TTC549 (cell line): ENCODE results near the gene CTBP2.

Experiments
- FAIRE-seq: peaks from 2 replicates; lab custom pipeline; 2012; peaks lifted over from hg19 to GRCh38; lab: Jason Lieb, UNC

Gene CTBP2

DNA sequence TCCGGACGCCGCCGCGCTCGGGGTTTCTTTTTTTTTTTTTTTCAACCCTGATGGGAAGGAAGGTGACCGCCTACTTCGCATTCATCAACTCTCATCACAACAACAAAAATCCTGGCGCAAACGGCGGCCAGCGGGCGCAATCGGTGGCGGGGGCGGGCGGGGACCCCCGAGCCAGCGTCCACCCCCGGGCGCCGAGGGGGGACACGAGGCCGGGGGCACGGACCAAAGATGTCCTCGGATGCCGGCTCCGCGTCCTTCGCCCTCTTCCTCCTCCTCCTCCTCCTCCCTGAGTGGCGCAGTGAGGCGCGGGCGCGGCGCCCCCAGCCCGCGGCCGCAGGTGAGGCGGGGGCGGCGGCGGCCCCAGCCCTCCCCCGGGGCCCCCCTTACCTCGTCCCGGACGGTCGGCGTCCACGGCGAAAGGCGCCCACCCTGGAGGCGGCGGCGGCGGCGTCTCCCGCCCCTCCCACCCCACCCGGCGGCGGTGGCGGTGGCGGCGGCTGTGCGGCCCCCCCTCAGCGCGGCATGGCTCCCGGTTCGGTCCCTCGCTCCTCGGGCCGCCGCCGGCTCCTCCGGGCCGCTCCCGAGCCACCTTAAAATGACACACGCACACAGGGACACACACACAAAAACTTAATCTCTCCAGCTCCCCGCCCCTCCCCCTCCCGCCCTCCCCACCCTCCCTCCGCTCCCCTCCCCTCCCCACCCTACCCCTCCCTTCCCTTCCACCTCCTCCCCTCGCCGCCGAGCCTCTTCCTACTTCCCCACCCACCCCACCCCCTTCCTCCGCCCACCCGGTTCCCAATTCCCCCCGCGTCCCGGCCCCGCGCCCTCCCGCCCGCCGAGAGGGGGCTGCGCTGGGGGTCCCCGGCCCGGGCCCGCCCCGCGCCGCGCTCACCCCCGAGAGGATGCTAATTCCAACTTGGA is at the start of gene CTBP2:
TSS of gene CTBP2 (minus strand) at position 632 of the 924 bp plus-strand sequence.
- FAIRE-seq: no peak

DNA sequence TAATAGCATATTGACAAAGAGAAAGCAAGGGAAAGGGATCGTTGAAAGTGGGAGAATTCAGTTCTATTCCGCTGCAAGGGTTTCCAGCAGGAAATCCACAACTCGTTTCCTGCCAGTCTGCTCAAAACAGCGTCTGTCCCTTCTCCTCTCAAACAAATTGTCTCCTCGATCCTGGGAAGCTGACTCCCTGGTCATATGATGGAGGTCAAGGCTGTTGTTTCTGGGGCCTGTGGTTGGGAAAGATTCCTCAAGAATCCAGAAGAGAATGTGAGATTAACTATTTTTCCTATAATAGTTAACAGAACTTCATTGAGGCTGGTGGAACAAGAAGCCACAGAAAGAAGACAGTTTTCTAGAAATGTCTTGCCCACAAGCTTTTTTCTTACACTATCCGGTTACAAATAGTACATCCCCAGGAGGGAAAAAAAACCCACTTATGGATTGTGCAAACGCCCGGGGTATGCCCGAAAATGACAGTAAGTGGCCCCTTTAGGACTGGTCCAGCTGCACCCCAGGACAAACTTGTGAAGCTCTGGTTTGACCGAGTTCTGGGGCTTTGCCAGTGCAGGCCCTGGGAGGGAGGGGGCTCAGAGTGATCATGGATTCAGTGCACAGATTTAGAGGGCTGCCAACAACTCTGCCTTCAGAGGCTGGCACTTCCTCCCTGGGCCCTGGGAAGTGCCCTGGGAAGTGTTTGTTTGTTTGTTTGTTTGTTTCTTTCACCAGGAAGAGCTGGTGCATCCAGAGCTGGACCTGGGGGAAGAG is 49.4 kb upstream of the CTBP2 start:
- no peak for FAIRE-seq

DNA sequence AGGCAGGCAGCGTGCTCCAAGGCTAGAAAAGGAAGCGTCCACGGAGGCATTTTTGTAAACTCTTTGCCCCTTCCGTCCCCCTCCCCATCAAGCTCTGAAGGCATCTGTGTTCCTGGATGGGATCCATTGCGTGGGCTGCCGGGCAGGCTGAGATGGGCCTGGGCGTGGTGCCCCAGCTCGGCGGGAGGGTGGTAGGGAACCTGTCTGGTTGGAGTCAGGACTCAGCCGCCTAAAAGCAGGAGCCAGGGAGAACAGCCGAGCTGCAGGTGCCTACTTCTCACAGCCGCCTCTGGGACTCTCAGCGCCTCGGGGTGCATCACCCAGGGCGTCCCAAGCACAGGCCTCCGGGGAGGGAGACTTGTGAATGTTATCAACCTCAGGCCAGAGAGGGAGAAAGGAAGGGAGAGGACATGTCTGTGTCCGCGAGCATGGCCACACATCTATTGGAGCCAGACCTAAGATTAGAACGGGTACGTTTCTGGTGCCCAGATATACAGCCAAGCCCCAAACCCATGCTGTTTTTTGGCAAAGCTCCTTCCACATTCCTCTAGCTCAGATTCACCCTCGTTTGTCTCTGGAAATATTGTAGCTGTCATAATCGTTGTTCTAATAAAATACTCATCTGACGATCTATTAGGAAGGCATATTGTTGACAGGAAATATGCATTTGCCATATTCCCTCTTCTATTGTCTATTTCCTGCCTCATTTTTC is 48.6 kb upstream of the CTBP2 start:
- FAIRE-seq: no peak

DNA sequence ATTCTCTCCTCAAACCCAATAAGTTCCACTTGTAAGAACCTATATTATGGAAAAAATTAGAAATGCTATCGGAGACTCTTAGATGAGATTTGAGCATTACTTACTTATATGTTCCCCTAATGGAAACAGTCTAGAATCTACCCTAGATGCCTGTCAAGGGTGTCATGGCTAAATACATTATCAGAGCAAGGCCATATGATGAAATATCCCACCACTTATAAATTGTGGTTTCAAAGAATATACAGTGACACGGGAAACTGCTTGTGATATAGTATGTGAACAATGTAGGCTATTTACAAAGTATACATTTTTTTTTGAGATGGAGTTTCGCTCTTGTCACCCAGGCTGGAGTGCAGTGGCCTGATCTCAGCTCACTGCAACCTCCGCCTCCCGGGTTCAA is 46.3 kb upstream of the CTBP2 start:
- no peak for FAIRE-seq

DNA sequence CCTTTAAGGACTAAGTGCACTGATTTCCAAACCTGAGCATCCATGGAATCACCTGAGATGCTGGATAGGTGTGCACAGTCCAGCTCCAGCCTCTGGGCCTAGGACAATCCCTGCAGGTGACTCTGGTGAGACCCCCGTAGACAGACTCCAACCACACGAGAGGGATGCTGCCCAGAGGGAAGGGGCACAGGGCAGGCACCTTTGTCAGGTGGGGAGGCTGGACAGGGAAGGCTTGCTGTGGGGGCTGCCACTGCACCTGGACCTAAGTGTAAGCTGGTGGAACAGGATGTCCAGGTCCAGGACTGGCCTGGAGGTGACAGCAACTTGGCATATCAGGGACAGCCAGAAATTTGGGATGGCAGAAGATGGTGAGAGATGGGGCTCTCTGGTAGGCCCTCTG is 45.1 kb upstream of the CTBP2 start:
- no peak for FAIRE-seq

DNA sequence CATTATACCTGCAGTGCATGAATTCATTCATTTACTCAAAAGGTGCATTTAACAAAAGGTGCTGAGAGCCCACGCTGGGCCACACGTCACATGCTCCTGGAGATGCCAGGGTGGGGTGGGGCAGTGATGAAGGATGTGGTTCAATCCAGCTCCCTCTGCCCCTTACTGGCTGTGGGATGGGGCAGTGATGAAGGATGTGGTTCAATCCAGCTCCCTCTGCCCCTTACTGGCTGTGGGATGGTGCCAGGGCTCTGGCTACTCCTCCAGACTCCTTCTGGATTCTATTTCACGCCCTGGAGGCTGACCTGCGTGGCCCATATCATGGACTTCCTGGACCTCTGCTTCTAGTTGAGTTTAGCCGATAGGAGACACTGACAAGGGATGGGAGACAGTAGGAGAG is 44.0 kb upstream of the CTBP2 start:
- no peak for FAIRE-seq

DNA sequence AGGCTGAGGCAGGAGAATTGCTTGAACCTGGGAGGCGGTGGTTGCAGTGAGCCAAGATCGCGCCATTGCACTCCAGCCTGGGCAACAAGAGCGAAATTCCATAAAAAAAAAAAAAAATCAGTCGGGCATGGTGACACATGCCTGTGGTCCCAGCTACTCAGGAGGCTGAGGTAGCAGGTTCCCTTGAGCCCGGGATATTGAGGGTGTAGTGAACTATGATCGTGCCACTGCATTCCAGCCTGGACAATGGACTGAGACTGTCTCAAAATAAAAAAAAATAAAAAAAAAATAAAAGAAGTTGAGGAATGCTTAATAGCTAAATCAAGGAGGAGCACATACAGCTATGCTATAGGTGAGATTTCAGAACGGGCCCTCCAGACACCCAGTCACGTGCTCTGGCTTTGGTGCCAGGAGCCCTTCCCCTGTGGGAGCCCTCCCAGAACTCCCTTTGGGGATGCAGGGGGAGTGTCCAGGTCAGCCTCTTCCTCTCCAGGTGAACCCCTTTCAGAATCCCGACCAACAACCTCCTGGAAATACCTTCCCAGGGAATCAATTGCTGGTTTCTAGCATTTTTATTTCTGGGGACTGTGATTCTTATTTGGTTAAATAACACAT is 42.9 kb upstream of the CTBP2 start:
- no peak for FAIRE-seq

DNA sequence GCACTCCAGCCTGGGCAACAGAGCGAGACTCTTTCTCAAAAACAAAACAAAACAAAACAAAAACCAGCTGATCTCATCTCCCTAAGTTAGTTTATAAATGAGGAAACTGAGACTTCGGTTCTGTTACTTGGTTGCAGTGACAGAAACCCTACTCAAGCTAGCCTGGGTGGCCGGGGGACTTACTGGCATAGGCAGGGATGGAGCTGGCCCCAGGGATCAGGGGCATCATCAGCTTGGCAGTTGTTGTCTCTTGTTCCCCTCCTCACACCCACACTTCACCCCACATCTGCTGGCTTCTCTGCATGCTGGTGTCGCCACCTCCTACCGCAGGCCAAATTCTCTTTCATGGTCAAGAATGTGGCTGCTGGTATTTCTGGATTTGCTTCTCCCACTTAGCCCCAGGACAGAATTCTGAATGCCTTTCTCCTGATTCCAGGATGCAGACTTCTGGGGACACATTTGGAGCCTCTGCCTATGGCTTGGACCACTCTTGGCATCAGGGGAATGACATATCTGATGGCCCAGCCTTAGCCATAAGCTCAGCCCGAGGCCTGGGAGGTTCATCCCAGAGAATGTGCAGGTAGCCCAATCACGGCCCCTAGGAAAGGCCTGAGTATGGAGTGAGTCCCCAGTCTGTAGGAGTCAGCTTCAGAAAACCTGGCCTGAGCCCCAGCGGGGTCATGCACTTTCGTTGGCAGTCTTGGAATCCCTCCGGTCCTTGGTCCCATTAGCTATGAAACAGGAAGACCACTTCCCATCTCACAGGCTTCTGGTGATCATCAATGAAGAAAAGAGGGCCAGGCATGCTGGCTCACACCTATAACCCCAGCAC is 41.6 kb upstream of the CTBP2 start:
- FAIRE-seq: no peak

DNA sequence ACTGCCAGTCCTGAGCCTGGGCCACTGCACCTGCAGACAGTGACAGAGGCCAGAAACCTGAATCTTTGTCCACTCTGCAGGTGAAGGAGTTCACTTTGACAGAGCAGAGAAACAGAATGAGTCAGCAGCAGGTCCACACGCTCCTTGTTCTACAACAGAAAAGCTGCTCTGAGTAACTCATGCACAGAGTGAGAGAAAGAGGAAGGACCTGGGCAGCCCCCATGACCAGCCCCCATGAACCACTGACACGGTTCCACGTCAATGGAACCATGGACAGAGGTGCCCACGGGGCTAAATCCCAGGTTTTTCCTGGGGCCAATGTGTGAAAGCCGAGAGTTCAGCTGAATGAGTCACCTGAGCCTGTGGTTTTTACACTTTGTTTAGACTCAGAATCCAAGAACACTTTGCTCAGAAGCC is 40.8 kb upstream of the CTBP2 start:
- no peak for FAIRE-seq

DNA sequence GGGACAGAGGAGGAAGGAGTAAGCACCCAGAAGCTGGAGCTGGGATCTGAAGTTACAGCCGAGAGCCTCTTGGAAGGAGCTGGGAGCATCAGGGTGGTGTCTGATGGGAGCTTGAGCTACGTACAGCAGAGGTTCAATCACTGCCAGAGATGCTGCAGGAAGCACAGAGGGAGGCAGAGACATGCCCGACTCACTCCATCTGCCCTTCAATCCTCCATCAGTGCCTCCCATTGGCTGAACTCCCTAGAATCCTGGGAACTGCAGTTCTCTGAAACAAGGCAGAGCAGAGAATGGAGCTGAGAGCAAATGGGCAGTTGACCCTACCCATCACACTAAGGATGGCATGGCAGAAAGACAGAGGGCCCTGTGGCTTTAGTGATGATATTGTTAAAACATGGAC is 40.0 kb upstream of the CTBP2 start:
- no peak for FAIRE-seq

DNA sequence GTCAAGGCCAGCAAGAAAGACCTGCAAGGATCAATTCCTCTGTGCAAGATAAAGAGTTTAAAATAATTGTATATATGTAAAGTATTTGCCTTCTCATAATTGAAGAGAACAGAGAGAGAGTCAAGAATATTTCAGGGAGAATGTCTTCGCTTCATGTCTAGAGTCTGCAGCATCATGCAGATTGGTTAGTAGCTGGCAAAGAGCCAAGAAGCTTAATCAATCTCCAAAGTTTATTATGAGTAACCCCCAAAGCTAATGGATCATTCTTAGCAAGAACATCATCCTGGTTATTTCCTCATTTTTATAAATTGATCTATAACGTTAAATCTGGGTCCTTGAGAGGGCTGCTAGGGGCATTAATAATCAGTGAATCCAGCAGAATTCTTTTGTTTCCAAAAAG is 38.9 kb upstream of the CTBP2 start:
- no peak for FAIRE-seq

DNA sequence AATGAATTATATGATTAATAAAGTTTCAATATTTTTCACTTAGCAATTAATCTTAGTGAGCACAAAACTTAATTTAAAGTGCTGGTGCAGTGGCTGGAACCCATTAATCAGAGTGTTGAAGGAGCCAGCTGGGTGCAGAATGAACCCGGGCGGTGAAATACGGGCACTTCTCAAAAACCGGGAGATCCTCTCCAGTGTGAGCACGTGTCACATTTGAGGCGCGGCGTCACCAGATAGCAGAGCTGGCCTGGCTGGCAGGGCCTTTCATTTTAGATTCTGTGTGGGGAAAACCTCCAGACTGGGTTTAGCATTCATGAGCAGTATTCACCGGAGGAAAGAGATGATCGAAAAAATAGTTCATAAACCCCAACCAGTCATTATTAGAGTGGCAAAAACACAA is 34.5 kb upstream of the CTBP2 start:
- FAIRE-seq: no peak

DNA sequence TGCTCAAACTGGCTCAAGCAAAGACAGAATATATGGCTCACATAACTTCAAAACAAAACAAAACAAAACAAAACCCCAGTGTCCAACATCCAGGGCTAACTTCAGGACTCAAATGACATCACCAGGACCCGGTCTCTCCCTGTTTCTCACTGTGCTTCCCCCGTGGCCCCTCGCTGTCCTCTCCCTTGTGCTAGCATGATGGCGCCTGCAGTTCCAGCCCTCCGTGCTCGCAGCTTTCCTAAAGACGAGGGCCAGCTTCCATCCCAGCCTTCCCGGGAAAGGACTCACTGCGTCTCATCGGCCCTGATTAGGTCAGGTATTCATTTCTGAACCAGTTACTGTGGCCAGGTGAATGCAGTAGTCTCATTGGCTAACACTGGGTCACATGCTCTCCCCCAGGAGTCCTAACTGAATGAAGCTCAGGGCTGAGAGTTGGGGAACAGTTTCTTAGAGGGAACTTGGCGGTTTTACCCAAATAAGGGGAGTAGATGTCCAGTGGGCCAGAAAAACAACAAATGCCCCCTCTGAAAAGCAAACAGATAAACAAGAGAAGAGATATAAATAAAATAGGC is 33.0 kb upstream of the CTBP2 start:
- FAIRE-seq: no peak

DNA sequence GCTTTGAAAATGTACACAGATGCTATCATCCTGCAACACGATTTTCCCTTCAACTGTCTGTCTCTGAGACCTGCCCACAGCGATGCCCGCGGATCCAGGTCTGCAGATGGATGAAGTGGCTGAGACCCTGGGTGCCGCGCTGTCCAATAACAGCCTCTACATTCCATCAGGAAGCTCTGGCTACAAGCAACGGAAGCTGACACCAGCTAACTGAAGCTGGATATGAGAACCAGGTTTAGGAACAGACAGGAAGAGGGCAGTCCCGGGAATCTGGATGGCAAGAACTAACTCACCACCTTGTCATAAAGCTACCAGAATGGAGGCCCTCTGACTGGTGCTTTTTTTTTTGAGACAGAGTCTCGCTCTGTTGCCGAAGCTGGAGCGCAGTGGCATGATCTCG is 32.3 kb upstream of the CTBP2 start:
- FAIRE-seq: no peak

DNA sequence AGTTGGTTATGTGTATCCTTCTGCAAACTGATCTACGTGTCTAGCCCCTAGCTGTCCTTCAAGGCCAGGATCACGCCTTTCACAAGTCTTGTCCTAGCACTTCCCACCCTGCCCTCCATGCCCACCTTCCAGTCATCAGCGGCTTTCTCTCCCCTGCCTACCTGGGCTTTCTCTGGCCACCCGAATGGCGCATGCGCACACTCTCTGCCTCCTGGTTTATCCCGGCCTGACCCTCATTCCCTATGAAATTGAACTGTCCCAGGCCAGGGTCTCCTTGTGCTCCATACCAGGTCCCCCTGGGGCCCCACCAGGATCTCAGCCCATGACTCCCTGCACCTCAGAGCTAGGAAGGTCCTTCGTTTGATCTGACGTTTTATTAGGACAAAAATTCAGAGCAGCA is 31.6 kb upstream of the CTBP2 start:
- FAIRE-seq: no peak

DNA sequence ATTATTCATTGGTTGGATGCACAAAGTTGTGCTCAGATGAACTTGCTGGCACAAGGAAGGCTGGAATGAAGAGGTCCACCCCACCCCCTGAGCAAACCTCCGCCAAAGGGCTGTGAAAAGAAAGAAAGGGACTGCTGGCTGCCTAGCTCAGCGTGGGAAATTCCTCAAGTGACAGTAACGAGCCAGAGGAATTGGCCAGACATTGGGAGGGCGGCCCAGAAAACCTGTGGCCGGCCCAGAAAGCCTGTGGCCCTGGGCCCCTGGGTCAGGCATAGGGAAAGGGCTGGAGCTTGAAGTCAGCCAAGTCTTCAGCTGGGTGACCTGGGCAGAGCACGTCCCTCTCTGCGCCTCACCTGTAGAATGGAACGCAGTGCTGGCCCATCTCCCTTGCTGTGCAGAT is 30.6 kb upstream of the CTBP2 start:
- FAIRE-seq: no peak

DNA sequence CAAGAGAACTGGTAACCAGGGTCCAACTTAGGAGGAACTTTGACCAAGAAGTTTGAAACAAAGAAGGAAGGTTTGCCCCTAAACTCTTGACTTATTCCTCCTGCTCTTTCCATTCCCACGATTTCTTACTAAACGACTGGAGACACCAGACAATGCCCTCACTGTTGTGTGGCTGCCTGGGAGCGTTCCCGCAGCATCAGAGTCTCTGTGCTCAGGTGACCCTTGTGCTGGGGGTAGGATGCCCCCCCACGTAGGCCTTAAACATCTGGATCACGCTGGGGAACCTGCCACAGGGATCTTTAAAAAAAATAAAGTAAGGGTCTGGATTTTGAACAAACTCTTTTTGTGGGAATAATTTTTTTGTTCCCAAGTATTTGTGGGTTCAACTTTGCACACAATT is 30.1 kb upstream of the CTBP2 start:
- no peak for FAIRE-seq

DNA sequence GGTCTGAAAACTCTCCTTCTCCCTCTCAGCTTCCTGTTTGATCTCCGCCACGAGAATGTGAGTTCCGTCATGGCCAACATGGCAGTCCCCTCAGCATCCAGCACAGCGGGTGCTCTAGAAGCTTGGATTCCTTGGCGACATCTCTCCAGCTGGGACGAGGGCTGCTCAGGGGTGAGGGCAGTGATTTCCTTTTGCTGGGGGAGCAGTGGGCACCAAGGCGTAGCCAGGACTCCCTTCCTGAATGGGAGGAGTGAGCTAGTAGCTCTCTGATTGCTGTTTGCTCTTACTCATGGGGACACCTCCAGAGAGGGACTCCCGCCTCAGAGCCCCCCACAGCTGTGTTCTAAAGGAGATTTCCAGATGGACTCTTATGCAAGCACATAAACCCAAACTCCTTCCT is 28.8 kb upstream of the CTBP2 start:
- no peak for FAIRE-seq

DNA sequence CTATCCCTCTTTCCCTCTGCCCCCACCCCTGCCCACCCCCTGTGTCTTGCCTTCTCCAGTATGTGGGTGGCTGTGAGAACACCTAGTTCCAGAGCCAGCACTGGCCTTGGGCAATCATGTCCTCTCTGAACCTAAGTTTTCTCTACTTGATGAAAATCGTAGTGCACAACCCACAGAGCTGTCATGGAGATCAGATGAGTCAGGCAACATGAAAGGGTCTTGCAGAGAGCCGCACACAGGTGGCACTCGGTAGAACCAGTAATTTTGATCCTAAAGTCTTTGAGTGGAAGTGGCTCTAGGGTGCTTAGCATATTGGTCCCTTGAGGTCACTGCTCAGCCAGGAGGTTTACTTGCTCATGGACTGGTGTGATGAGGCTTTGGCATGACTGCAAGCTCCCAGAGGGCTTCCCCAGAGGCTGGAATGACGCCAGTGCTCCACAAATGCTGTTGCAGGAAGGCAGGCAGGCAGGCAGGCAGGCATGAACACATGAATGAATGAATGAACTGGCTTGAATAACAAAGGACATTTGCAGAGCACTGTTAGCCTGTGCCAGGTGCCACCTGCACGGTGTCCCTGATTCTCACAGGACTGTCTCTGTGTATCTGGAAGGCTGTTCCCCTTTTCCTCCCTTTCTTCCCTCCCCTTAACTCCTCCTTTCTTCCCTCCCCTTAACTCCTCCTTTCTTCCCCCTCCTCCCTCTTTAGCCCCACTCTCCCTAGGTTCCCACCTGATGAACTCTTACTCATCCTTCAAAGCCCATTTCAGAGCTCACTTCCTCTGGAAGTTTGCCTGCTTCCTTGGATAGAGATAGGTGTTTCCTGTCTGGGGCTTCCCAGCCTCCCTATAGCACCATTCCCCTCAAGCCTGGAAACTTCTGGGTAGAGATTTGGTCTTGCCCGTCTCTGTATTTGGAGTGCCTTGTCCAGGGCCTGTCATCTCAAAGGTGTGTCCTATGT is 27.2 kb upstream of the CTBP2 start:
- no peak for FAIRE-seq
